Parathyroid adenoma (tissue), 2 donors: ENCODE data around the gene EPHB2.

Experiments used
- H2AFZ ChIP-seq: fragments of 300-600 bp; sonication (generic); one replicate; pipeline ENCODE4 v1.7.0; 2017; ENCODE audit warnings: antibody characterized with exemption, mild to moderate bottlenecking
- H3K27ac ChIP-seq: fragments of 300-600 bp; sonication (generic); one replicate; pipeline ENCODE4 v1.7.0; 2017
- H3K27me3 ChIP-seq: fragments of 300-600 bp; sonication (generic); one replicate; pipeline ENCODE4 v1.7.0; 2017; ENCODE audit warnings: low read length; ENCODE audit not compliant: control insufficient read depth, insufficient read depth
- H3K36me3 ChIP-seq: fragments of 300-600 bp; sonication (generic); one replicate; pipeline ENCODE4 v1.7.0; 2017; ENCODE audit warnings: low read length; ENCODE audit not compliant: control insufficient read depth, insufficient read depth
- H3K4me1 ChIP-seq: fragments of 300-600 bp; sonication (generic); one replicate; pipeline ENCODE4 v1.7.0; 2017; ENCODE audit warnings: control low read depth
- H3K4me2 ChIP-seq: fragments of 300-600 bp; sonication (generic); one replicate; pipeline ENCODE4 v1.7.0; 2017; ENCODE audit warnings: low read length
- H3K4me3 ChIP-seq: fragments of 300-600 bp; sonication (generic); one replicate; pipeline ENCODE4 v1.7.0; 2017; ENCODE audit warnings: low read depth, low read length
- H3K79me2 ChIP-seq: fragments of 300-600 bp; sonication (generic); one replicate; pipeline ENCODE4 v1.7.0; 2017; ENCODE audit warnings: control low read depth
- H3K9ac ChIP-seq: fragments of 300-600 bp; sonication (generic); one replicate; pipeline ENCODE4 v1.7.0; 2017; ENCODE audit warnings: mild to moderate bottlenecking
- H3K9me3 ChIP-seq: fragments of 300-600 bp; sonication (generic); one replicate; pipeline ENCODE4 v1.7.0; 2017; ENCODE audit warnings: low read length; ENCODE audit not compliant: control insufficient read depth
- TF ChIP-seq, protein P1 (sequence below): fragments of 300-600 bp; sonication (generic); IDR thresholded peaks from one replicate; pipeline ENCODE4 v1.7.0; 2017; ENCODE audit warnings: antibody characterized with exemption, mild to moderate bottlenecking
- donor health status: primary hyperparathyroidism.

The EPHB2 gene

DNA sequence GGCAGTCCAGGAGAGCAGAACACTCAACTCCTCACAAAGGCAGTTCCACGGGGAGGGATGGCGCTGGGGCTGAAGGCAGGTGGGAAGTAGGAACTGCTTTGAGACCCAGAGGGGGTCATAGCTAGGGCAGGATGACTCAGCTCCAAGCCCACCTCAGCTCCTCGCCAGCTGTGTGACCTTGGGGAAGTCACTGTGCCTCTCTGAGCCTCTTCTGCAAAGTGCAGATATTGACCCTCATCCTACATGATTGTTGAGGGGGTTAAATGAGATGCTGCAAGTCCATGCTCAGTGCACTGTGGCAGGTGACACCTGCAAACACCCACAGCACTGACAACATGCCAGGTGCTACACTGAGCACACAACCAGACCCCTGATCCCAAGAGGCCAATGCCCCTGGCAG, 168.8 kb downstream of the EPHB2 start:
- Histone ChIP-seq H3K9ac (no peak overlapping the region), H3K9me3 (no peaks in the 10 kb centered on the region), H3K36me3 (no peaks in the 10 kb centered on the region), H3K4me1 (no peaks in the 10 kb centered on the region), H3K27ac (no peak overlapping the region), H3K27me3 (no peaks in the 10 kb centered on the region), H3K4me2 (no peak overlapping the region), H3K79me2 (no peaks in the 10 kb centered on the region), H3K4me3 (no peak overlapping the region), H2AFZ (no peak overlapping the region)
- TF ChIP-seq, protein P1, sequence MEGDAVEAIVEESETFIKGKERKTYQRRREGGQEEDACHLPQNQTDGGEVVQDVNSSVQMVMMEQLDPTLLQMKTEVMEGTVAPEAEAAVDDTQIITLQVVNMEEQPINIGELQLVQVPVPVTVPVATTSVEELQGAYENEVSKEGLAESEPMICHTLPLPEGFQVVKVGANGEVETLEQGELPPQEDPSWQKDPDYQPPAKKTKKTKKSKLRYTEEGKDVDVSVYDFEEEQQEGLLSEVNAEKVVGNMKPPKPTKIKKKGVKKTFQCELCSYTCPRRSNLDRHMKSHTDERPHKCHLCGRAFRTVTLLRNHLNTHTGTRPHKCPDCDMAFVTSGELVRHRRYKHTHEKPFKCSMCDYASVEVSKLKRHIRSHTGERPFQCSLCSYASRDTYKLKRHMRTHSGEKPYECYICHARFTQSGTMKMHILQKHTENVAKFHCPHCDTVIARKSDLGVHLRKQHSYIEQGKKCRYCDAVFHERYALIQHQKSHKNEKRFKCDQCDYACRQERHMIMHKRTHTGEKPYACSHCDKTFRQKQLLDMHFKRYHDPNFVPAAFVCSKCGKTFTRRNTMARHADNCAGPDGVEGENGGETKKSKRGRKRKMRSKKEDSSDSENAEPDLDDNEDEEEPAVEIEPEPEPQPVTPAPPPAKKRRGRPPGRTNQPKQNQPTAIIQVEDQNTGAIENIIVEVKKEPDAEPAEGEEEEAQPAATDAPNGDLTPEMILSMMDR: no peak

DNA sequence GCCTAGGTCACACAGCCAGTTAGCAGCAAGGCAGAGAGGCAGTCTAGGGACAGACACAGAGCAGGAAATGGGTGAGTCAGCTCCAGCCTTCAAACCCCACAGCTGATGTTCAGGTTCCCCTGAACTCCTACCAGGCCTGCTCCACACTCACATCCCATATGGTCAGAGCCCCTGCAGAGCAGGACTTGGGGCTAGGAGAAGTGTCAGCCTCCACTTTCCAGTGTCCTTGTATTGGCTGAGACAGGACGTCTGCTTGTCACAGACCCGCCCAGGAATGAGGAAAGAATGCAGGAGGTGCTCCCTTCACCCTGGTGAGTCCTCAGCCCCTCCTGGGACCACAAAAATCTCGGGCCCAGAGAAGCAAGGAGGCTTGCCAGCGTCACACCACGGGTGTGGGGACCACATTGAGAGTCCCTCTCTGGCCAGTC, 169.5 kb downstream of the EPHB2 start:
- no peak overlapping the region for H3K4me3 ChIP-seq
- H3K27ac ChIP-seq: no peak overlapping the region
- H3K36me3 ChIP-seq: no peaks in the 10 kb centered on the region
- H3K4me2 ChIP-seq: no peak overlapping the region
- H3K9me3 ChIP-seq: no peaks in the 10 kb centered on the region
- H3K79me2 ChIP-seq: no peaks in the 10 kb centered on the region
- TF ChIP-seq, protein P1: no peak
- no peaks in the 10 kb centered on the region for H3K27me3 ChIP-seq
- H3K9ac ChIP-seq: no peak overlapping the region
- no peaks in the 10 kb centered on the region for H3K4me1 ChIP-seq
- no peak overlapping the region for H2AFZ ChIP-seq

DNA sequence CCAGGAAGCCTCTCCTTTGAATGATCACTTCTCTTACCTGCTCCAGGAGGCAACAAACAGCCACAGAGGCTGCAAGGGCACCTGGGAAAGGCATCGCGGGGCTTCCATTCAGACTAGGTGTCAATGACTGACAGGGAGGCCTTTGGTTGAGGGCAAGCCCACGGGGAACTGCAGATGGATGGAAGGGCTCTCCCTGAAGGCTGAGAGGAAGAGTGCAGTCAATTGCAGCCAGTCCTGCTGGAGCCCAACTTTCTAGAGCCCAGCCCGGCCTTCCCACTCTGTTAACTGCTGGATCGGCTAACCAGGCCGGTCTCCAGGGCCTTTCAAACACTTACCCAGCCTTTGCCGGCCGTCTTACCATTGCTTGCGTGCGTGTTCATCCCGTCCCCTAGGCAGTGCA, 172.8 kb downstream of the EPHB2 start:
- Histone ChIP-seq H3K4me3 (no peak overlapping the region), H3K27me3 (no peaks in the 10 kb centered on the region), H3K79me2 (no peaks in the 10 kb centered on the region), H3K9me3 (no peaks in the 10 kb centered on the region), H3K36me3 (no peaks in the 10 kb centered on the region), H3K27ac (no peak overlapping the region), H3K4me1 (no peaks in the 10 kb centered on the region), H3K9ac (no peak overlapping the region), H3K4me2 (no peak overlapping the region), H2AFZ (no peak overlapping the region)
- TF ChIP-seq, protein P1: no peak

DNA sequence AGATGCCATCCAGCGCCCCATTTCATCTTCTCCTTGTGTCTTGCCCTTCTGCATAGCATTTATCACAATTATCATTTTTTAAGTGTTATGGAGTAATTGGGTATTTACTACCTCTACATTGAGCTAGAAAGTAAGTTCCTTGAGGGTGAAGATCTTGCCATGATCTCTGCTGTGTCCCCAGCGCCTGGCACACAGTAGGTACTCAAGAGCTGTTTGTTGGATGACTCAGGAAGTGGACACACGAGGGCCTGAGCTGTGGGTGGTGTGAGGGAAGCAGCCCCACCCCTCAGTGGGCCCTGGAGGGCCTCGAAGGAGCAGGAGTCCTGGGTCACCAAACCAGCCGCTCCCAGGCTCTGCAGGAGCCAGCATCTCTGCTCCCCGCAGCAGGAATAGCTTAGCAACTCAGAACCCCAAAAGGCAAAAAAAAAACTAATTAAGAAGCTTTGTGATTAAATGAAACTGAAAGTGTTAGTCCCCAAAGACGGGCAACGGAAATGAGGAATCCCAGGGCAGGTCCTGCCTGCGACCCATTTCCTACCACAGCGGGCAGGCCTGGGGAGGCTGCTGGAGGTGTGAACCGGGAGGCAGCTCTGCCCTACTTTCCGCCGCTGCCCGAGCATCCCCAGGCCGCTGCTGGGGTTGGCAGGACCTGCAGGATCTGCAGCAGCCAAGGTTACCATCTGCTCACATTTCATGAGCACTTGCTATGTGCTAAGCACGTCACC, 174.3 kb downstream of the EPHB2 start:
- Histone ChIP-seq H3K4me3 (no peak overlapping the region), H3K36me3 (no peaks in the 10 kb centered on the region), H3K79me2 (no peaks in the 10 kb centered on the region), H3K27me3 (no peaks in the 10 kb centered on the region), H2AFZ (no peak overlapping the region), H3K4me1 (no peaks in the 10 kb centered on the region), H3K4me2 (no peak overlapping the region), H3K27ac (no peak overlapping the region), H3K9ac (no peak overlapping the region), H3K9me3 (no peaks in the 10 kb centered on the region)
- TF ChIP-seq, protein P1: no peak

DNA sequence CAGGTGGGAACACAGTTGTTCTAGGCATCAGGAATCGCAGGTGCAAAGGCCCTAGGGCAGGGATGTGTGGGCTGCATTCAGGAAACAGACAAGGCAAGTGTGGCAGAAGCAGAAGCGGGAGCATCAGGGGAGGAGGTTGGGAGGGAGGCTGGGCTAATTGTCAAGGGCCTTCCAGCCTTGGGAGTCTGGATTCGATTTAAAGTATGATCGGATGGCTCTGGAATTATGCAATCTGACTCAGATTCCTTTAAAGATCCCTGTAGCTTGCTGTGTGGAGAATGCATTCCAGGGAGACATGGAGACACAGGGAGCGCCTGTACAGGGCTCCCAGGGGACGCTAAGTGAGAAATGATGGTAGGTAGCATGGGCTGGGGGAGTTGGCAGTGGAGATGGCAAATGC, 175.6 kb downstream of the EPHB2 start:
- H3K36me3 ChIP-seq: no peaks in the 10 kb centered on the region
- no peak overlapping the region for H3K4me2 ChIP-seq
- no peak overlapping the region for H3K4me3 ChIP-seq
- no peaks in the 10 kb centered on the region for H3K79me2 ChIP-seq
- no peak overlapping the region for H2AFZ ChIP-seq
- H3K27ac ChIP-seq: no peak overlapping the region
- no peaks in the 10 kb centered on the region for H3K9me3 ChIP-seq
- TF ChIP-seq, protein P1: no peak
- no peaks in the 10 kb centered on the region for H3K4me1 ChIP-seq
- no peak overlapping the region for H3K9ac ChIP-seq
- no peaks in the 10 kb centered on the region for H3K27me3 ChIP-seq
